Measurements from ENCODE around the gene CACFD1. TPM values are rescaled to one million over a fixed set of nuclear protein-coding genes. Genes with fewer than 3 reads are reported as not detected.

CACFD1 gene
- total RNA-seq, 1 experiment from 2014 or later = 10.6 TPM

DNA sequence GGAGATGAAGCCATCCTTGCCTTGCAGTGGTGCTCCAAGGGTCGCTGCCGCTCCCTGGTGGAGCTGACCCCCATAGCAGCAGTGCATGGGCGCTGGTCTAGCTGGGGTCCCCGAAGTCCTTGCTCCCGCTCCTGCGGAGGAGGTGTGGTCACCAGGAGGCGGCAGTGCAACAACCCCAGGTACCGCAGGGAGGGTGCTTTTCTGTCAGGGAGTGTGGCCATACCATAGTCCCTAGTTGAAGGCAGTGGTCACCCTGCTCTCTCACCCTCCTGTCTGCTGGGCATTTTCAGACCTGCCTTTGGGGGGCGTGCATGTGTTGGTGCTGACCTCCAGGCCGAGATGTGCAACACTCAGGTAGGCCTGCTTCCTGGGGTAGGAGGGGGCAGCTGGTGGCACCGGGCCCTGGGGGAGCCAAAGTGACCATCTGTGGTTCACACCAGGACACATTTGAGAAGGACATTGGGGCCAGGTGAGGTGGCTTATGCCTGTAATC lies 26.4 kb upstream of the CACFD1 start:
- BruUV-seq (replicated peaks) = no TSS peak
- ChIA-PET POLR2A (ENCODE audit: low non-redundant PET) (no interaction called here), CTCF (interaction anchor here (0.6 kb wide), 1 partner anchor 11 kb away, joined by 5 read pairs; no protein-coding TSS in a partner anchor)
- Histone ChIP-seq H3K27me3 (replicated peaks; ENCODE audit: insufficient read depth, low read depth, low read length, poor library complexity) (no peaks in the 10 kb centered on the region), H3K4me3 (ENCODE audit: low read depth, low read length, poor library complexity, severe bottlenecking) (no peak overlapping the region), H3K36me3 (ENCODE audit: insufficient read depth, low read length, poor library complexity, severe bottlenecking) (no peaks in the 10 kb centered on the region), H3K4me1 (ENCODE audit: insufficient read depth, low read length, poor library complexity, severe bottlenecking) (no peaks in the 10 kb centered on the region), H3K27ac (ENCODE audit: low read depth, low read length, poor library complexity, severe bottlenecking) (no peak overlapping the region), H3K9me3 (ENCODE audit: low read depth, low read length, poor library complexity, severe bottlenecking) (no peaks in the 10 kb centered on the region)
- DNase-seq (ENCODE audit: low spot score) = no peak
- intact Hi-C loops (cut with micrococcal nuclease; ENCODE audit: unreplicated experiment) = no loop called here
- TF ChIP-seq, protein P1, sequence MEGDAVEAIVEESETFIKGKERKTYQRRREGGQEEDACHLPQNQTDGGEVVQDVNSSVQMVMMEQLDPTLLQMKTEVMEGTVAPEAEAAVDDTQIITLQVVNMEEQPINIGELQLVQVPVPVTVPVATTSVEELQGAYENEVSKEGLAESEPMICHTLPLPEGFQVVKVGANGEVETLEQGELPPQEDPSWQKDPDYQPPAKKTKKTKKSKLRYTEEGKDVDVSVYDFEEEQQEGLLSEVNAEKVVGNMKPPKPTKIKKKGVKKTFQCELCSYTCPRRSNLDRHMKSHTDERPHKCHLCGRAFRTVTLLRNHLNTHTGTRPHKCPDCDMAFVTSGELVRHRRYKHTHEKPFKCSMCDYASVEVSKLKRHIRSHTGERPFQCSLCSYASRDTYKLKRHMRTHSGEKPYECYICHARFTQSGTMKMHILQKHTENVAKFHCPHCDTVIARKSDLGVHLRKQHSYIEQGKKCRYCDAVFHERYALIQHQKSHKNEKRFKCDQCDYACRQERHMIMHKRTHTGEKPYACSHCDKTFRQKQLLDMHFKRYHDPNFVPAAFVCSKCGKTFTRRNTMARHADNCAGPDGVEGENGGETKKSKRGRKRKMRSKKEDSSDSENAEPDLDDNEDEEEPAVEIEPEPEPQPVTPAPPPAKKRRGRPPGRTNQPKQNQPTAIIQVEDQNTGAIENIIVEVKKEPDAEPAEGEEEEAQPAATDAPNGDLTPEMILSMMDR (conservative IDR thresholded peaks at IDR 0.05; ENCODE audit: low read depth, low read length) = no peak
- TF ChIP-seq EZH2 (IDR thresholded peaks at IDR 0.05; ENCODE audit: borderline replicate concordance, low read depth, low read length, poor library complexity, severe bottlenecking) = no peak

DNA sequence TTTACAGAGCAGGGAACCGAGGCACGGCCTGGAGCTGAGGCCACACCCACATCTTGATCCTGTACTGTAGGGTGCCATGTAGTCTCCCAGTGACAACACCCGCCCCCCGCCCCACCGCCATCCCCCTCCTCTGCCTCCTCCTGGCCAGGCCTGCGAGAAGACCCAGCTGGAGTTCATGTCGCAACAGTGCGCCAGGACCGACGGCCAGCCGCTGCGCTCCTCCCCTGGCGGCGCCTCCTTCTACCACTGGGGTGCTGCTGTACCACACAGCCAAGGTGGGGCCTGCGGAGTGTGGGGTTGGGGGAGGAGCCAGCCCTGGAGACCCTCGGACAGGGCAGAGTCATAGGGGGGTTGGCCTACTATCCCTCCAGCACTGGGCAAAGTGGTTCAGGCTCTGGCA lies 23.1 kb upstream of the CACFD1 start:
- H3K27me3 ChIP-seq (replicated peaks; ENCODE audit: insufficient read depth, low read depth, low read length, poor library complexity) = no peaks in the 10 kb centered on the region
- POLR2A ChIA-PET (ENCODE audit: low non-redundant PET) = no interaction called here
- CTCF ChIA-PET = no interaction called here
- intact Hi-C loops (cut with micrococcal nuclease; ENCODE audit: unreplicated experiment) = no loop called here
- no peak overlapping the region for H3K27ac ChIP-seq (ENCODE audit: low read depth, low read length, poor library complexity, severe bottlenecking)
- no peaks in the 10 kb centered on the region for H3K9me3 ChIP-seq (ENCODE audit: low read depth, low read length, poor library complexity, severe bottlenecking)
- BruUV-seq (replicated peaks) = no TSS peak
- H3K4me1 ChIP-seq (ENCODE audit: insufficient read depth, low read length, poor library complexity, severe bottlenecking) = no peaks in the 10 kb centered on the region
- TF ChIP-seq, protein P1 (conservative IDR thresholded peaks at IDR 0.05; ENCODE audit: low read depth, low read length) = no peak
- no peak for TF ChIP-seq EZH2 (IDR thresholded peaks at IDR 0.05; ENCODE audit: borderline replicate concordance, low read depth, low read length, poor library complexity, severe bottlenecking)
- no peak for DNase-seq (ENCODE audit: low spot score)
- no peaks in the 10 kb centered on the region for H3K36me3 ChIP-seq (ENCODE audit: insufficient read depth, low read length, poor library complexity, severe bottlenecking)
- no peak overlapping the region for H3K4me3 ChIP-seq (ENCODE audit: low read depth, low read length, poor library complexity, severe bottlenecking)

DNA sequence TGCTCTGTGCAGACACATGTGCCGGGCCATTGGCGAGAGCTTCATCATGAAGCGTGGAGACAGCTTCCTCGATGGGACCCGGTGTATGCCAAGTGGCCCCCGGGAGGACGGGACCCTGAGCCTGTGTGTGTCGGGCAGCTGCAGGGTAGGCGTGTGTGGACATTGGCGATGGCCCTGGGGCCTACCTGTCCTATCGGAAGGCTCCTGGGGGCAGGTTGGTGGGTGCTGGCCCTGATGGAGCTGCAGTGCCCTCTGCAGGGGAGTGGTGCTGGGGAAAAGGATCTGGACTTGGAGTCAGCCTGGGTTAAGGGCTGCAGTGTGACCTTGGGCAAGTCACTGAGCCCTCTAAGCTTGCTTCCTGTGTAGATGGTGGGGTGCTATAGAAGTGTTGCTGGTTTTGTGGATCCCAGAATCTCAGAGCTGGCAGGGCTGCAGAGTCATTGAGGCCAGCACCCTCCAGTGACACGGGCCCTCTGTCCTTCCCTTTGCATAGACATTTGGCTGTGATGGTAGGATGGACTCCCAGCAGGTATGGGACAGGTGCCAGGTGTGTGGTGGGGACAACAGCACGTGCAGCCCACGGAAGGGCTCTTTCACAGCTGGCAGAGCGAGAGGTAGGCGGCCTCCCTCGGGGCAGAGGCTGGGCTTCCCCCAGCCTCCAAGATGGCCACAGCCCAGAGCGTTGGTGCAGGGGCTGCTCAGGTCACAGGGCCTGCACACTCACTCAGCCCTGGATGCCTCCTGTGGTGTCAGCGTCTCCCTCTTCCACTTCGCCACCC lies 21.8 kb upstream of the CACFD1 start:
- ChIA-PET CTCF (no interaction called here), POLR2A (ENCODE audit: low non-redundant PET) (no interaction called here)
- intact Hi-C loops (cut with micrococcal nuclease; ENCODE audit: unreplicated experiment) = no loop called here
- Histone ChIP-seq H3K27ac (ENCODE audit: low read depth, low read length, poor library complexity, severe bottlenecking) (no peak overlapping the region), H3K4me3 (ENCODE audit: low read depth, low read length, poor library complexity, severe bottlenecking) (no peak overlapping the region), H3K4me1 (ENCODE audit: insufficient read depth, low read length, poor library complexity, severe bottlenecking) (no peaks in the 10 kb centered on the region), H3K9me3 (ENCODE audit: low read depth, low read length, poor library complexity, severe bottlenecking) (no peaks in the 10 kb centered on the region), H3K36me3 (ENCODE audit: insufficient read depth, low read length, poor library complexity, severe bottlenecking) (no peaks in the 10 kb centered on the region), H3K27me3 (replicated peaks; ENCODE audit: insufficient read depth, low read depth, low read length, poor library complexity) (no peaks in the 10 kb centered on the region)
- BruUV-seq (replicated peaks) = no TSS peak
- TF ChIP-seq EZH2 (IDR thresholded peaks at IDR 0.05; ENCODE audit: borderline replicate concordance, low read depth, low read length, poor library complexity, severe bottlenecking) = no peak
- no peak for DNase-seq (ENCODE audit: low spot score)
